ENCODE data around the gene OR10A3. TPM values are rescaled to one million over a fixed set of nuclear protein-coding genes. Genes with fewer than 3 reads are reported as not detected.

The OR10A3 gene
- polyA plus RNA-seq, 1 donor (not counting 4 experiments of a cell fraction or from before 2014, with no cell fraction given), result 0.04 TPM

- DNase-seq (ENCODE audit: low read depth, low spot score) (no peak), FAIRE-seq (no peak)
- H3K9me1 ChIP-seq (ENCODE audit: control insufficient read depth, extremely low read depth, insufficient read depth, low read length), result no peaks in the 10 kb centered on the region
- no peaks in the 10 kb centered on the region for H3K9me3 ChIP-seq (ENCODE audit: control insufficient read depth, low read depth, low read length)
- H4K20me1 ChIP-seq (ENCODE audit: control insufficient read depth, extremely low read depth, insufficient read depth, low read length), result no peaks in the 10 kb centered on the region
- peaks cover 8% of the 10 kb centered on the region for H3K4me1 ChIP-seq (ENCODE audit: control insufficient read depth, extremely low read depth, insufficient read depth, low read length)
- no peak overlapping the region for H3K9ac ChIP-seq (ENCODE audit: control insufficient read depth, extremely low read depth, insufficient read depth, low read length)
- dilution Hi-C loops (cut with MboI; ENCODE audit: extremely low pct_ligation_motif_present, low sequenced_read_pairs), result no loop called here
- TF ChIP-seq EZH2 (IDR thresholded peaks at IDR 0.05; ENCODE audit: low read length), result no peak
- TF ChIP-seq, protein P1, sequence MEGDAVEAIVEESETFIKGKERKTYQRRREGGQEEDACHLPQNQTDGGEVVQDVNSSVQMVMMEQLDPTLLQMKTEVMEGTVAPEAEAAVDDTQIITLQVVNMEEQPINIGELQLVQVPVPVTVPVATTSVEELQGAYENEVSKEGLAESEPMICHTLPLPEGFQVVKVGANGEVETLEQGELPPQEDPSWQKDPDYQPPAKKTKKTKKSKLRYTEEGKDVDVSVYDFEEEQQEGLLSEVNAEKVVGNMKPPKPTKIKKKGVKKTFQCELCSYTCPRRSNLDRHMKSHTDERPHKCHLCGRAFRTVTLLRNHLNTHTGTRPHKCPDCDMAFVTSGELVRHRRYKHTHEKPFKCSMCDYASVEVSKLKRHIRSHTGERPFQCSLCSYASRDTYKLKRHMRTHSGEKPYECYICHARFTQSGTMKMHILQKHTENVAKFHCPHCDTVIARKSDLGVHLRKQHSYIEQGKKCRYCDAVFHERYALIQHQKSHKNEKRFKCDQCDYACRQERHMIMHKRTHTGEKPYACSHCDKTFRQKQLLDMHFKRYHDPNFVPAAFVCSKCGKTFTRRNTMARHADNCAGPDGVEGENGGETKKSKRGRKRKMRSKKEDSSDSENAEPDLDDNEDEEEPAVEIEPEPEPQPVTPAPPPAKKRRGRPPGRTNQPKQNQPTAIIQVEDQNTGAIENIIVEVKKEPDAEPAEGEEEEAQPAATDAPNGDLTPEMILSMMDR (optimal IDR thresholded peaks at IDR 0.05 in 1 of 3, IDR thresholded peaks at IDR 0.05 in 1 of 3, conservative IDR thresholded peaks at IDR 0.05 in 1 of 3; ENCODE audit: extremely low read depth in 1 of 3, insufficient read depth in 2 of 3, low read length in 3 of 3), result no peak
- no peaks in the 10 kb centered on the region for H3K36me3 ChIP-seq (ENCODE audit: control insufficient read depth in 2 of 2, extremely low read depth in 1 of 2, insufficient read depth in 2 of 2, low read length in 2 of 2)
- H3K27ac ChIP-seq (ENCODE audit: control insufficient read depth, insufficient read depth, low read length), result no peak overlapping the region
- H2AFZ ChIP-seq (ENCODE audit: control insufficient read depth, low read length), result no peak overlapping the region
- no peaks in the 10 kb centered on the region for H3K79me2 ChIP-seq (ENCODE audit: control insufficient read depth, insufficient read depth, low read length)
- no peak overlapping the region for H3K4me2 ChIP-seq (ENCODE audit: control insufficient read depth, extremely low read depth, insufficient read depth, low read depth, low read length)
- no peaks in the 10 kb centered on the region for H3K27me3 ChIP-seq (ENCODE audit: control insufficient read depth, extremely low read depth, insufficient read depth, low read length)
- no peak overlapping the region for H3K4me3 ChIP-seq (ENCODE audit: control insufficient read depth in 2 of 3, extremely low read depth in 1 of 3, insufficient read depth in 2 of 3, low read depth in 1 of 3, low read length in 3 of 3)
These were observed 47.3 kb downstream of the OR10A3 start for GRCh38 chr11:7894251-7894650.

- DNase-seq (ENCODE audit: low read depth, low spot score), result no peak
- Histone ChIP-seq H3K4me1 (ENCODE audit: control insufficient read depth, extremely low read depth, insufficient read depth, low read length) (peaks cover 8% of the 10 kb centered on the region), H3K9me3 (ENCODE audit: control insufficient read depth, low read depth, low read length) (no peaks in the 10 kb centered on the region), H3K27ac (ENCODE audit: control insufficient read depth, insufficient read depth, low read length) (no peak overlapping the region), H3K27me3 (ENCODE audit: control insufficient read depth, extremely low read depth, insufficient read depth, low read length) (no peaks in the 10 kb centered on the region), H3K79me2 (ENCODE audit: control insufficient read depth, insufficient read depth, low read length) (no peaks in the 10 kb centered on the region), H2AFZ (ENCODE audit: control insufficient read depth, low read length) (no peak overlapping the region), H3K4me2 (ENCODE audit: control insufficient read depth, extremely low read depth, insufficient read depth, low read depth, low read length) (no peak overlapping the region), H3K9ac (ENCODE audit: control insufficient read depth, extremely low read depth, insufficient read depth, low read length) (no peak overlapping the region), H4K20me1 (ENCODE audit: control insufficient read depth, extremely low read depth, insufficient read depth, low read length) (no peaks in the 10 kb centered on the region), H3K36me3 (ENCODE audit: control insufficient read depth in 2 of 2, extremely low read depth in 1 of 2, insufficient read depth in 2 of 2, low read length in 2 of 2) (no peaks in the 10 kb centered on the region), H3K4me3 (ENCODE audit: control insufficient read depth in 2 of 3, extremely low read depth in 1 of 3, insufficient read depth in 2 of 3, low read depth in 1 of 3, low read length in 3 of 3) (no peak overlapping the region), H3K9me1 (ENCODE audit: control insufficient read depth, extremely low read depth, insufficient read depth, low read length) (no peaks in the 10 kb centered on the region)
- FAIRE-seq, result no peak
- TF ChIP-seq, protein P1 (optimal IDR thresholded peaks at IDR 0.05 in 1 of 3, IDR thresholded peaks at IDR 0.05 in 1 of 3, conservative IDR thresholded peaks at IDR 0.05 in 1 of 3; ENCODE audit: extremely low read depth in 1 of 3, insufficient read depth in 2 of 3, low read length in 3 of 3), result no peak
- TF ChIP-seq EZH2 (IDR thresholded peaks at IDR 0.05; ENCODE audit: low read length), result no peak
- dilution Hi-C loops (cut with MboI; ENCODE audit: extremely low pct_ligation_motif_present, low sequenced_read_pairs), result no loop called here
These were observed 47.7 kb downstream of the OR10A3 start for GRCh38 chr11:7893796-7894195.
